GM10248 (cell line): ENCODE measurements around the gene CCHCR1.

Experiments used
- CTCF ChIA-PET: fragments of 300-600 bp; sonication (Branson Sonifier 250); formaldehyde crosslinking; extraction: SDS; loops from one replicate; lab custom pipeline; 2021; ENCODE audit warnings: antibody characterized with exemption; lab: Yijun Ruan, JAX
- POLR2A ChIA-PET: fragments of 350-650 bp; sonication (Branson Sonifier 250); formaldehyde crosslinking; extraction: SDS; loops from one replicate; lab custom pipeline; 2020; ENCODE audit warnings: antibody characterized with exemption; lab: Yijun Ruan, JAX
- DNase-seq: peaks from one replicate; pipeline ENCODE4 v3.0.0; 2012; ENCODE audit errors: extremely low spot score
- CTCF ChIP-seq: IDR thresholded peaks from 2 replicates; pipeline ENCODE4 v1.5.1; 2012; ENCODE audit warnings: mild to moderate bottlenecking, low read depth; ENCODE audit errors: extremely low read depth, missing control alignments, control extremely low read depth

Gene CCHCR1

DNA sequence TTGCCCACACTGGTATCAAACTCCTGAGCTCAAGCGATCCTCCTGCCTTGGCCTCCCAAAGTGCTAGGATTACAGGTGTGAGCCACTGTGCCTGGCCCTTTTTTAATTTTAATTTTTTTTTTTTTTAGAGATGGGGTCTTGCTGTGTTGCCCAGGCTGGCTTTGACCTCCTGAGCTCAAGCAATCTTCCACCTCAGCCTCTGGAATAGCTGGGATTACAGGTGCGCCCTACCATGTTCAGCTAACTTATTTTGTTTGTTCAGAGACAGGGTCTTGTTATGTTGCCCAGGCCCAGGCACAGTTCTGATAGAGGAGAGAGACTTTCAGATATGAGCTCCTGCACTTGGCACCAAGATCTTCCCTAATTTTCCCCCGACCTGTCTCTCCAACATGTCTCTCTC is 26.9 kb downstream of the CCHCR1 start:
- ChIA-PET POLR2A (no interaction called here), CTCF (interaction anchor here (0.7 to 20.0 kb wide), 8 partner anchors 8 to 216 kb away, joined by 3 to 256 read pairs (median 13); partner anchors contain the start of genes CDSN, PSORS1C1 and PSORS1C2)
- TF ChIP-seq CTCF, result no peak
- DNase-seq, result no peak

DNA sequence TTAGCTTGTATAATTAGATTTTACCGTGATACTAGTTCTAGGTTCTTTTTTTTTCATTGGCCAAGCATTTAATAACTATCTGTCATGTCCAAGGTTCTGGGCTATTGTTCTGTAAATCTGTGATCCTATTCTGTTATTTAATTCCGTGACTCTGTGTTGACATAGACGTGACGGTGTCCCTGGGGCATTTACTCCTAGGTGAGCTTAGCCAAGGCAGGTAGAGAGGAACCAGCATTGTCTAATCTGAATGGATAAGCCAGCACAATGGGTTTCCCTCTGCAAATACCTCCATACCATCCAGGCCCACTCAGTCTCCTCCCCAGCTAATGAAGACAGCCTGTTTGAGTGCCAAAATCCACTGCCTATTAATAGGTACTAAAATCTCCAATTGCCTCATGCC is 28.5 kb downstream of the CCHCR1 start:
- ChIA-PET POLR2A (no interaction called here), CTCF (interaction anchor here (0.7 to 6.8 kb wide), 25 partner anchors 8 to 588 kb away, joined by 3 to 72 read pairs (median 5); partner anchors contain the start of genes CDSN, PSORS1C1, PSORS1C2 and VARS2)
- no peak for DNase-seq
- no peak for TF ChIP-seq CTCF

- TF ChIP-seq CTCF, result peak; percentile 76
- DNase-seq, result peak; percentile 81
- CTCF ChIA-PET, result interaction anchor here (0.7 to 6.8 kb wide), 24 partner anchors 8 to 264 kb away, joined by 3 to 72 read pairs (median 5); partner anchors contain the start of genes C6orf15, CDSN, PSORS1C1 and PSORS1C2
- POLR2A ChIA-PET, result no interaction called here
These were observed 29.4 kb downstream of the CCHCR1 start for GRCh38 chr6:31128093-31128676.

DNA sequence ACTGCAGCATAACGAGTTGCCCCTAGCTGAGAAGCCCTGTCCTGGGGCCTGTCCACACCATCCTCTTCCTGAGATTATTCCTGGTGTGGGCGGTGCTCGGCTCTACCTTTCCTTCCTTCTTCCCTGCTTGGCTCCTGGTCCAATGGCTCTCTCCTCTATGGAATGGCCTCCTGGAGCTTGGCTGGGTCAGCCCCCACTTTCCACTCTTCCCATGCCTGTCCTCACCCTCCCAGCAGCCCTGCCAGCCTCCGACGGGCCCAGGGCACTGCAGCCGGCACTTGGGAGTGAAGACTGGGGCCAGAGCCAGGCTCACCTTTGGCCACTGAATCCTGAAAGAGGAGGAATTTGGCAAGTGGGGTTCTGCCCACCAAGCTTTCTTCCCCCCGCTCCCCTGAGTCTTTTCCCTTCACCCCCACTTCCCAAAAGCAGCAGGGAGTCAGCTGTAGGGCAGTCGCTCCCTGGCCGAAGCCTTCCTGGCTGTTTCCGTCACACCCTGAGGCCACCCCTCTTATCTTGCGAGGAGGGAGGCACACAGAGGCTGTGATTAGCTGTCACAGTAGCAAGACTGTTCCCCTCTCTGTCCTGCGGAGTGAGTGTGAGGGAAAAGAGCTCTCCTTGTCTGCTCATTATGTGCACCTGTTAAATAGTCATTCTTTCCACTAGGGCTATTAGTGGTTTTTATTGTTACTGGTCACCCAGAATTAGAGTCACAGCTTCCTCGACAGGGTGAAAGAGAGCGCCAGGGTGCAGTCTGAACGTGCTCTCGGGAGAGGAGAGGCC is 31.0 kb downstream of the CCHCR1 start:
- POLR2A ChIA-PET, result no interaction called here
- DNase-seq, result peak; percentile 39
- TF ChIP-seq CTCF, result no peak
- CTCF ChIA-PET, result interaction anchor here (1.0 to 6.8 kb wide), 16 partner anchors 9 to 255 kb away, joined by 3 to 72 read pairs (median 5); partner anchors contain the start of genes C6orf15, CDSN, PSORS1C1 and PSORS1C2

DNA sequence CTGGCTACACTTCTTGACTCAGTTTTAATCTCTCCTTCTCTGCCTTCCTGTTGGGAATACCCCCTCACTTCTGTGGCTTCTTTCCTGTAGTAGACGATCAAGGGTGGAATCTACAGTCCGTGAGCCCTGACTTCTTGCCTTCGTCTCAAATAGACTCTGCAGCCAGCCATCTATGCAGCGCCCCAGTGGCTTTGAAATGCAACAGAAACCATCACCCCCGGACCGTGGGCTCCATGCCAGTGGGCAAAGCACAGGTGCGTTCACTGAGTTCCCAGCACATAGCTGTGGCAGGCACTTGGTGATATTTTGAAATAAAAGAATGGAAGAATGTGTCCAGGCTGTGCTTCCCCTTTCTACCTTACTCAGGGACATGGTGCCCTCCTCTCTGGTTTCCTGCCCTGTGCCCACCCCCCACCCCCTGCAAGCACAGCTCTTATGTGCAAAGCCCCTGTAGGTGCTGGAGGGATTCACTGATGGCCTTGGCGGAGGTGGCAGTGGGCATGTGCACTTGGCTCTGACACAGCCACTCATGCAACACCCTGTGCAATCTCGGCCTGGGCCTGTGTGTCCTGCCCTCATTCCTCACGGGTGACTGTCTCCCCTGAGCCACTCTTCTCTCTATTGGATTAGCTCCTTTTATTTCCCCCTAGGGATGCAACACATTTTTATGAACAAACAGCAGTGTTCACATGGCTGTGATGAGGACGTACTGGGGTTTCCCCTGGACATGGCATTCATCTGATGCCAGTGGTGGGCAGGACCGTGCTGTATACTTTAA is 31.8 kb downstream of the CCHCR1 start:
- CTCF ChIA-PET, result interaction anchor here (0.7 to 6.8 kb wide), 8 partner anchors 8 to 71 kb away, joined by 3 to 72 read pairs (median 7); partner anchors contain the start of genes CDSN and PSORS1C1
- no peak for DNase-seq
- POLR2A ChIA-PET, result no interaction called here
- no peak for TF ChIP-seq CTCF

- no peak for TF ChIP-seq CTCF
- ChIA-PET CTCF (interaction anchor here (1.1 to 2.4 kb wide), 3 partner anchors 12 to 72 kb away, joined by 3 to 8 read pairs (median 7); no protein-coding TSS in a partner anchor), POLR2A (no interaction called here)
- DNase-seq, result no peak
These were observed 32.4 kb downstream of the CCHCR1 start for GRCh38 chr6:31125162-31125561.
